SH-SY5Y (cell line): ENCODE results near the gene OAT.

Source experiments
- GATA2 ChIP-seq: IDR thresholded peaks from 2 replicates; pipeline ENCODE4 v1.6.1; 2011; ENCODE audit warnings: mild to moderate bottlenecking, low read depth, low read length
- GATA3 ChIP-seq: IDR thresholded peaks from 2 replicates; pipeline ENCODE4 v1.6.1; 2011; ENCODE audit warnings: low read depth, mild to moderate bottlenecking, low read length, moderate library complexity

Gene OAT

GRCh38 chr10:124366825-124367224, 51.9 kb downstream of the OAT start:
- no peak for TF ChIP-seq GATA2
- TF ChIP-seq GATA3, result no peak

GRCh38 chr10:124366343-124366742, 52.4 kb downstream of the OAT start:
- no peak for TF ChIP-seq GATA2
- no peak for TF ChIP-seq GATA3

GRCh38 chr10:124364674-124365073, 54.0 kb downstream of the OAT start:
- TF ChIP-seq GATA2, result no peak
- no peak for TF ChIP-seq GATA3

GRCh38 chr10:124362568-124362967, 56.2 kb downstream of the OAT start:
- TF ChIP-seq GATA3 (no peak), GATA2 (no peak)

- no peak for TF ChIP-seq GATA2
- no peak for TF ChIP-seq GATA3
These were observed 59.3 kb downstream of the OAT start for GRCh38 chr10:124359336-124359832.

- no peak for TF ChIP-seq GATA3
- no peak for TF ChIP-seq GATA2
These were observed 61.2 kb downstream of the OAT start for GRCh38 chr10:124357561-124357885.

GRCh38 chr10:124356701-124357560, 61.8 kb downstream of the OAT start:
- TF ChIP-seq GATA2 (no peak), GATA3 (no peak)

GRCh38 chr10:124354411-124355382, 64.0 kb downstream of the OAT start:
- TF ChIP-seq GATA2 (peak; percentile 83), GATA3 (no peak)

GRCh38 chr10:124353896-124354295, 64.8 kb downstream of the OAT start:
- TF ChIP-seq GATA2 (no peak), GATA3 (no peak)

- no peak for TF ChIP-seq GATA2
- no peak for TF ChIP-seq GATA3
These were observed 65.5 kb downstream of the OAT start for GRCh38 chr10:124353091-124353815.

GRCh38 chr10:124351481-124352220, 67.1 kb downstream of the OAT start:
- TF ChIP-seq GATA2 (no peak), GATA3 (no peak)

- TF ChIP-seq GATA3 (no peak), GATA2 (no peak)
These were observed 67.9 kb downstream of the OAT start for GRCh38 chr10:124350806-124351205.

- TF ChIP-seq GATA3 (no peak), GATA2 (no peak)
These were observed 68.8 kb downstream of the OAT start for GRCh38 chr10:124349996-124350280.
